Esophagus squamous epithelium (tissue), 5 donors: ENCODE data around the gene TUBA1C. TPM values are rescaled to one million over a fixed set of nuclear protein-coding genes. Genes with fewer than 3 reads are reported as not detected.

ENCODE experiments used
- DNase-seq: peaks from one replicate; lab custom pipeline; 2025; lab: John Stamatoyannopoulos, UW
- H3K27ac ChIP-seq, 4 donors: fragments of 200-600 bp; sonication (generic); one replicate each; pipeline ENCODE4 v1.5.1; 2016 to 2019; ENCODE audit warnings: mild to moderate bottlenecking in 1 of 4
- H3K27me3 ChIP-seq, 4 donors: fragments of 200-600 bp; sonication (generic); 1 replicate in 3 of 4; 2 replicates in 1 of 4; pipeline versions ENCODE4 v1.5.1 to v1.6.0; 2017 to 2021; ENCODE audit warnings: antibody characterized with exemption in 1 of 4
- H3K36me3 ChIP-seq, 3 donors: fragments of 200-600 bp; sonication (generic); one replicate each; pipeline ENCODE4 v1.5.1; 2016 to 2019
- H3K4me1 ChIP-seq, 3 donors: fragments of 200-600 bp; sonication (generic); one replicate each; pipeline ENCODE4 v1.5.1; 2017 to 2019
- H3K4me3 ChIP-seq, 4 donors: fragments of 200-600 bp; sonication (generic); 1 replicate in 3 of 4; 2 replicates in 1 of 4; pipeline ENCODE4 v1.5.1; 2016 to 2019; ENCODE audit warnings: mild to moderate bottlenecking in 2 of 4, moderate library complexity in 1 of 4
- H3K9me3 ChIP-seq, 3 donors: fragments of 200-600 bp; sonication (generic); one replicate each; pipeline ENCODE4 v1.5.1; 2016 to 2019
- POLR2A ChIP-seq, 4 donors: fragments of 450-650 bp; IDR thresholded peaks; one replicate each; pipeline ENCODE4 v1.6.1; 2017; ENCODE audit warnings: antibody characterized with exemption in 4 of 4, mild to moderate bottlenecking in 4 of 4, moderate library complexity in 3 of 4
- WGBS, 2 donors: methylation state at CpG; one replicate each; pipeline ENCODE4 v1.1.5; 2018; 5-methylcytosine and 5-hydroxymethylcytosine counted together
- intact Hi-C: fragments of 100-400 bp; cut with DNase I; formaldehyde crosslinking; loops from one replicate; pipeline ENCODE4 v1.15.0; 2022
- total RNA-seq, 4 donors: library from RNA; depleted of rRNA; stranded (reverse); fragments of >200 nt; gene quantifications; one replicate each; pipeline ENCODE4 v1.1.0, GENCODE V29; 2016
- TF ChIP-seq, protein P1 (sequence below), 6 experiments: fragments of 450-650 bp in 4 of 6; fragments of 200-600 bp in 2 of 6; sonication (generic) in 2 of 6; IDR thresholded peaks; one replicate each; pipeline ENCODE4 v1.5.1; 2016 to 2019; ENCODE audit warnings: antibody characterized with exemption in 6 of 6, mild to moderate bottlenecking in 4 of 6, moderate library complexity in 4 of 6
- donor health status: DM: yes; HTN: yes; CAD: no.

Gene TUBA1C
- total RNA-seq, 4 donors from 2014 or later, result 587 to 1,132 (median 718) TPM

DNA sequence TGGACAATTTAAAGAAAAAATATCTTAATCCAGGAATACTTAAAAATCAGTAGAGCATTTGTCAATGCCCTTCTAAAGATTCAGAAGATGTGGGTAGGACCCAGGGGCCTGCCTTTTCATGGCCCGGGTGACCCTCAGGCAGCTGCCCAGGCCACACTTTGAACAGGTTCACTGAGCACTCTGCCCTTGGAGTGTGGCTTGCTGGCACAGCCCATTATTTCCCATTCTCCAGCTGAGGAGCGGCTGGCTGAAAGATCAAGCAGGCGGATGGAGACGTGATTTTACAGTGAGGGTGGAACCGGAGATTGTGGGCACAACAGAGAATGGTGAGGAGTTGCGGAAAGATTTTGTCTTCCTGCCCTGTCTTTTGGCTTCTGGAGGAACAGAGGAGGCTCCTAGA lies 23.0 kb downstream of the TUBA1C start:
- WGBS, 2 donors, result 54 to 63% methylated on average over 3 to 6 of the region's 6 CpGs
- peaks cover 2 to 6% (median 3%) of the 10 kb centered on the region in 3 donors for H3K4me1 ChIP-seq
- H3K4me3 ChIP-seq, result no peak overlapping the region
- H3K27me3 ChIP-seq, result peaks cover 0 to 30% (median 0%) of the 10 kb centered on the region in 4 donors
- no peaks in the 10 kb centered on the region for H3K36me3 ChIP-seq
- H3K9me3 ChIP-seq, result no peaks in the 10 kb centered on the region
- DNase-seq, result no peak
- intact Hi-C loops, result no loop called here
- TF ChIP-seq, protein P1, sequence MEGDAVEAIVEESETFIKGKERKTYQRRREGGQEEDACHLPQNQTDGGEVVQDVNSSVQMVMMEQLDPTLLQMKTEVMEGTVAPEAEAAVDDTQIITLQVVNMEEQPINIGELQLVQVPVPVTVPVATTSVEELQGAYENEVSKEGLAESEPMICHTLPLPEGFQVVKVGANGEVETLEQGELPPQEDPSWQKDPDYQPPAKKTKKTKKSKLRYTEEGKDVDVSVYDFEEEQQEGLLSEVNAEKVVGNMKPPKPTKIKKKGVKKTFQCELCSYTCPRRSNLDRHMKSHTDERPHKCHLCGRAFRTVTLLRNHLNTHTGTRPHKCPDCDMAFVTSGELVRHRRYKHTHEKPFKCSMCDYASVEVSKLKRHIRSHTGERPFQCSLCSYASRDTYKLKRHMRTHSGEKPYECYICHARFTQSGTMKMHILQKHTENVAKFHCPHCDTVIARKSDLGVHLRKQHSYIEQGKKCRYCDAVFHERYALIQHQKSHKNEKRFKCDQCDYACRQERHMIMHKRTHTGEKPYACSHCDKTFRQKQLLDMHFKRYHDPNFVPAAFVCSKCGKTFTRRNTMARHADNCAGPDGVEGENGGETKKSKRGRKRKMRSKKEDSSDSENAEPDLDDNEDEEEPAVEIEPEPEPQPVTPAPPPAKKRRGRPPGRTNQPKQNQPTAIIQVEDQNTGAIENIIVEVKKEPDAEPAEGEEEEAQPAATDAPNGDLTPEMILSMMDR (IDR thresholded peaks at IDR 0.05), result no peak
- TF ChIP-seq POLR2A (IDR thresholded peaks at IDR 0.05), result no peak
- no peak overlapping the region for H3K27ac ChIP-seq

DNA sequence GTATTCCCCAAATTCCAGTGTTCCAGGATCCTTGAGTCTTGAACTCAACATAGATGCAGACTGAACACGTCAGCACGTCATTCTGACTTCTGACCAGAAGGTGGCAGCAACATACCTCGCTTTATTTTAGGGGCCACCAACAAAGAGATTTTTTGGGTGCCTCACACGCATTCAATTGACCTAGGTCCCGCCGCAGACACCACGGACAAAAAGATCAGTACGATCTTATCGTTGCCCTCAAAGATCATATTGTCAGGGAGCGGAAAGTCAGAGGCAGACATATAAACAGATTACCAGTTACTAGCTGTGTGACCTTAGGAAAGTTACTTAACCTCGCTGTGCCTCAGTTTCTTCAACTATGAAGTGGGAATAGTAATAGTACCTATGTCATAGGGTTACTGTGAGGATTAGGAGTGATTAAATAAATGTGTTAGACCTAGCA lies 23.6 kb downstream of the TUBA1C start:
- WGBS, 2 donors, result 6 to 10% methylated on average over 11 of the region's 11 CpGs
- H3K4me3 ChIP-seq, result no peak overlapping the region

DNA sequence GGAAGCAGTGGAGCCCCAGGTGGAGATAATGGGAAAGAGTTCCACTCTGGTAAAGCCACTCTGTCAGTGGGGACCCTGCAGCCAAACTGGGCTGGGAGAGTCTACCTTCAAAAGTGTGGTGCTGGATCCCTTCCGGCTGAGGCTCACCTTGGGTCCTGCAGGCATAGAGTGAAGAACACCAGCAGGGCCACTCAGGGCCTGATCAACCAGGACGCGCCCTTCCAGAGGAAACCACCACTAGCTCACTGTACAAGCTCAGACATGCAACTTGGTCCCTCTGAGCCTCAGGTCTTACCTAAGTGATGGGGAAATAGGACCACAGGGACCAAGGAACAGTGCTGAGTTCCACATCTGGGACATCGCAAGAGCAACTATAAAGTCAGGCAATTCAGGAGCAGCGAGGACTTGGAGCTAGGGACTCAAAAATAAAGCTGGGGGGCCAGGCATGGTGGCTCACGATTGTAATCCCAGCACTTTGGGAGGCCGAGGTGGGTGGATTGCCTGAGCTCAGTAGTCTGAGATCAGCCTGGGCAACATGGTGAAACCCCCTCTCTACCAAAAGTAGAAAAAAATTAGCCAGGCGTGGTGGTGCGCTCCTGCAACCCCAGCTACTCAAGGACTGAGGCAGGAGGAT lies 24.2 kb downstream of the TUBA1C start:
- TF ChIP-seq POLR2A (IDR thresholded peaks at IDR 0.05), result no peak
- TF ChIP-seq, protein P1 (IDR thresholded peaks at IDR 0.05), result no peak
- H3K36me3 ChIP-seq, result no peaks in the 10 kb centered on the region
- intact Hi-C loops, result no loop called here
- peaks cover 8 to 15% (median 11%) of the 10 kb centered on the region in 3 donors for H3K4me1 ChIP-seq
- WGBS, 2 donors, result 72 to 73% methylated on average over 8 to 9 of the region's 9 CpGs
- no peaks in the 10 kb centered on the region for H3K9me3 ChIP-seq
- H3K27me3 ChIP-seq, result peaks cover 0 to 33% (median 0%) of the 10 kb centered on the region in 4 donors
- no peak overlapping the region for H3K4me3 ChIP-seq
- DNase-seq, result no peak
- H3K27ac ChIP-seq, result no peak overlapping the region

More for the DNA sequence above, 23.6 kb downstream of the TUBA1C start:
- intact Hi-C loops, result no loop called here
- H3K36me3 ChIP-seq, result no peaks in the 10 kb centered on the region
- no peaks in the 10 kb centered on the region for H3K9me3 ChIP-seq
- no peak for DNase-seq
- H3K27me3 ChIP-seq, result peaks cover 0 to 34% (median 0%) of the 10 kb centered on the region in 4 donors
- no peak for TF ChIP-seq POLR2A (IDR thresholded peaks at IDR 0.05)
- TF ChIP-seq, protein P1 (IDR thresholded peaks at IDR 0.05), result peak; percentile 70 to 87 (median 84)
- H3K4me1 ChIP-seq, result peaks cover 8 to 11% (median 9%) of the 10 kb centered on the region in 3 donors
- no peak overlapping the region for H3K27ac ChIP-seq

DNA sequence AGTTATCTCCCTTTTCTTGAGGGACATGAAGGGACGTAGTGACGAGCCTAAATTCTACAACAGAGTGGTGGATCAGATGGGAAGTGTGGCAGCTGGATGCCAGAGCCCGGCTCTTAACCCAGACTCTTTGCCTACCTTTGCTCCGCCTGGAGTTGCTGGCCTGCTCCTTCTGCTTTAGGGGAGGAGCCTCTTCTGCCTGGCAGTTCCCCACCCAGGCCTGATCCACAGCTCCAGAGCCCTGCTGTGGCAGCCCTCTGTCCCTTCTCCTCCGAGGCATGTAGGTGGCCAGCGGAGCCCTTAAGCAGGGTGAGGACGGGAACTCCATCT lies 27.8 kb downstream of the TUBA1C start:
- DNase-seq, result no peak
- peaks cover 20 to 51% (median 24%) of the 10 kb centered on the region in 4 donors for H3K27me3 ChIP-seq

More for the DNA sequence above, 27.8 kb downstream of the TUBA1C start:
- Histone ChIP-seq H3K9me3 (no peaks in the 10 kb centered on the region), H3K4me1 (peaks cover 26 to 48% (median 31%) of the 10 kb centered on the region in 3 donors), H3K4me3 (peak overlapping the region in 1 of 4 donors; percentile 23), H3K27ac (peak overlapping the region in 1 of 4 donors; percentile 11), H3K36me3 (no peaks in the 10 kb centered on the region)
- WGBS, 2 donors, result 37 to 68% methylated on average over 3 to 4 of the region's 7 CpGs
- intact Hi-C loops, result loop anchor here (5.0 kb wide), 1 partner anchor 45 kb away; the partner anchor contains the start of gene C1QL4
- TF ChIP-seq POLR2A (IDR thresholded peaks at IDR 0.05), result no peak
- TF ChIP-seq, protein P1 (IDR thresholded peaks at IDR 0.05), result no peak
